CD14-positive monocyte (primary cell): ENCODE measurements around the gene SYNDIG1. TPM values are rescaled to one million over a fixed set of nuclear protein-coding genes. Genes with fewer than 3 reads are reported as not detected.

Source experiments
- DNase-seq, 3 donors: peaks; one replicate each; pipeline ENCODE4 v3.0.0-alpha.2; 2011 to 2022
- H2AFZ ChIP-seq: 2 replicates; pipeline ENCODE4 v1.6.0; 2012; ENCODE audit warnings: mild to moderate bottlenecking, low read depth, low read length, inconsistent platforms; ENCODE audit not compliant: insufficient read depth, poor library complexity, severe bottlenecking
- H3K27ac ChIP-seq, 2 donors: 1 replicate in 1 of 2; 2 replicates in 1 of 2; pipeline ENCODE4 v1.5.1; 2012 to 2013; ENCODE audit warnings: low read length in 2 of 2, control low read depth in 1 of 2, inconsistent platforms in 1 of 2, low read depth in 1 of 2, mild to moderate bottlenecking in 1 of 2
- H3K27me3 ChIP-seq, 2 donors: one replicate each; pipeline versions ENCODE4 v1.6.0 to v1.6.1; 2011 to 2013; ENCODE audit warnings: low read length in 2 of 2; ENCODE audit not compliant: control insufficient read depth in 2 of 2, insufficient read depth in 2 of 2
- H3K36me3 ChIP-seq, 2 donors: replicated peaks in 1 of 2; 1 replicate in 1 of 2; 2 replicates in 1 of 2; pipeline versions ENCODE4 v1.5.1 to v1.6.1; 2012 to 2013; ENCODE audit warnings: low read length in 2 of 2, control low read depth in 1 of 2, inconsistent platforms in 1 of 2, mild to moderate bottlenecking in 1 of 2; ENCODE audit not compliant: insufficient read depth in 2 of 2, control insufficient read depth in 1 of 2
- H3K4me1 ChIP-seq, 2 donors: 1 replicate in 1 of 2; 2 replicates in 1 of 2; pipeline versions ENCODE4 v1.5.1 to v1.6.1; 2012 to 2013; ENCODE audit warnings: low read length in 2 of 2, control low read depth in 1 of 2, inconsistent platforms in 1 of 2, mild to moderate bottlenecking in 1 of 2, moderate library complexity in 1 of 2; ENCODE audit not compliant: insufficient read depth in 2 of 2, control insufficient read depth in 1 of 2
- H3K4me2 ChIP-seq: replicated peaks from 2 replicates; pipeline ENCODE3; 2012; ENCODE audit warnings: low read length, moderate library complexity, mild to moderate bottlenecking; ENCODE audit not compliant: poor library complexity, severe bottlenecking; ENCODE audit errors: extremely low read depth
- H3K4me3 ChIP-seq, 3 experiments: fragments of 200-600 bp in 1 of 3; sonication (generic) in 1 of 3; replicated peaks in 1 of 3; 1 replicate in 2 of 3; 2 replicates in 1 of 3; pipeline ENCODE4 v1.5.1; 2011 to 2013; ENCODE audit warnings: low read length in 3 of 3, mild to moderate bottlenecking in 3 of 3, control low read depth in 2 of 3, low read depth in 2 of 3, inconsistent platforms in 1 of 3, moderate library complexity in 1 of 3
- H3K79me2 ChIP-seq: 2 replicates; pipeline ENCODE4 v1.6.0; 2012; ENCODE audit warnings: mild to moderate bottlenecking, control low read depth, inconsistent platforms, low read length, moderate library complexity; ENCODE audit not compliant: insufficient read depth
- H3K9ac ChIP-seq: 2 replicates; pipeline ENCODE4 v1.6.0; 2017; ENCODE audit warnings: low read length, mild to moderate bottlenecking; ENCODE audit not compliant: insufficient read depth, poor library complexity, severe bottlenecking
- H3K9me3 ChIP-seq, 2 donors: replicated peaks in 1 of 2; 1 replicate in 1 of 2; 2 replicates in 1 of 2; pipeline versions ENCODE4 v1.5.1 to v1.6.1; 2012 to 2013; ENCODE audit warnings: low read length in 2 of 2, control low read depth in 1 of 2; ENCODE audit not compliant: control insufficient read depth in 1 of 2, insufficient read depth in 1 of 2
- H4K20me1 ChIP-seq: 2 replicates; pipeline ENCODE4 v1.6.0; 2012; ENCODE audit warnings: mild to moderate bottlenecking, low read length, control low read depth, moderate library complexity; ENCODE audit not compliant: insufficient read depth
- H3K27ac Mint-ChIP-seq, 7 donors: one replicate each; pipeline ENCODE4 v1.8.0; 2020; ENCODE audit warnings: mild to moderate bottlenecking in 7 of 7, mixed read lengths in 7 of 7, moderate library complexity in 6 of 7, inconsistent platforms in 2 of 7
- H3K27me3 Mint-ChIP-seq, 3 donors: one replicate each; pipeline ENCODE4 v1.8.0; 2021 to 2022; ENCODE audit warnings: low read depth in 3 of 3, mild to moderate bottlenecking in 3 of 3, mixed read lengths in 3 of 3, moderate library complexity in 3 of 3, inconsistent platforms in 1 of 3
- H3K36me3 Mint-ChIP-seq, 2 donors: one replicate each; pipeline ENCODE4 v1.8.0; 2020; ENCODE audit warnings: mixed read lengths in 2 of 2, inconsistent platforms in 1 of 2, mild to moderate bottlenecking in 1 of 2
- H3K4me1 Mint-ChIP-seq: one replicate; pipeline ENCODE4 v1.8.0; 2020; ENCODE audit warnings: mild to moderate bottlenecking, mixed read lengths
- H3K4me3 Mint-ChIP-seq, 2 donors: one replicate each; pipeline ENCODE4 v1.8.0; 2020; ENCODE audit warnings: mild to moderate bottlenecking in 2 of 2, mixed read lengths in 2 of 2, moderate library complexity in 1 of 2
- H3K9me3 Mint-ChIP-seq, 7 donors: one replicate each; pipeline ENCODE4 v1.8.0; 2020 to 2022; ENCODE audit warnings: mixed read lengths in 7 of 7, mild to moderate bottlenecking in 6 of 7, moderate library complexity in 6 of 7, inconsistent platforms in 2 of 7
- WGBS: methylation state at CpG from one replicate; pipeline ENCODE4 v1.1.5; 2013; ENCODE audit warnings: missing lambda C conversion rate; ENCODE audit not compliant: insufficient coverage; 5-methylcytosine and 5-hydroxymethylcytosine counted together
- intact Hi-C, 2 donors: fragments of 100-400 bp; cut with micrococcal nuclease; formaldehyde crosslinking; loops; one replicate each; pipeline versions ENCODE4 v1.15.0 to v1.15.1; 2023
- polyA plus RNA-seq, 3 donors: library from polyadenylated mRNA; depleted of rRNA in 1 of 3; unstranded in 2 of 3; stranded (reverse) in 1 of 3; fragments of 300-500 nt in 2 of 3; fragments of >200 nt in 1 of 3; fragmentation: Illumina TruSeq in 2 of 3; gene quantifications; 1 replicate in 2 of 3; 2 replicates in 1 of 3; pipeline ENCODE4 v1.2.3, GENCODE V29; 2012 to 2021
- TF ChIP-seq, protein P1 (sequence below): fragments of 200-600 bp; IDR thresholded peaks from one replicate; pipeline ENCODE4 v1.8.0; 2022; ENCODE audit warnings: antibody characterized with exemption, mild to moderate bottlenecking

Gene SYNDIG1
- polyA plus RNA-seq, 3 donors: not detected

DNA sequence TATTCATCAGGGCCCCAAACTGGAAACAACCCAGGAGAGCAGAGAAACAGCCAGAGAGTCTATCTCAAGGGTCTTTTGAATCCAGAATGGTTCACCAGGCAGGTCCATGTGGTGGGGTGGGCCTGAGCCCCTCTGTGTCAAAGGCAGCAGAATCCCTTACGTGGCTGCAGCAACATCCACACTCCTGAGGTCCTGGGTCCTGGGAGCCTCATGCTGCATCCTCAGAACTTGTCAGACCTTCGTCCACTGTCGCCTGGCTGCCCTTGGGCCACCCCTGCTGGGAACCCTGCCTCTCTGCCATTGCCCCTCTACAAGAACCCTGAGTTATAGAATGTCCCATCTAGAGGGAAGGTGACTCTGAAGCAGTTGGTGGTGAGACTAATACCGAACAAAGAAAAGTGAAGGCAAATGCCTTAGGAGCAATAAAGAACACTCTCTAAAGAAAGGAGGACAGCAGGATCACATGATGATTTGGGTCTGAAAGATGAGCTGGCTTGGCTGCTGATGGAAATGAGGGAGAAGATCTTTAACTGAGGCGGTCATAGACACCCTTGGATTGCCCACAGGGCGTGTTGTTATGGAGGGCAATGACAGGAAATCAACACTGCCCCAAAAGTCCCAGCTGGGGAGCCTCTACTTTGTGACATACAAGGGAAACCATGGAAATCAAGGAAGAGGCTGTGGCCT lies 161.2 kb downstream of the SYNDIG1 start:
- no peak overlapping the region for H3K4me3 ChIP-seq
- Mint-ChIP-seq H3K27me3 (peaks cover 3 to 9% (median 3%) of the 10 kb centered on the region in 3 donors), H3K4me1 (peaks cover 28% of the 10 kb centered on the region), H3K9me3 (peaks cover 0 to 4% (median 0%) of the 10 kb centered on the region in 7 donors), H3K36me3 (no peaks in the 10 kb centered on the region), H3K27ac (no peak overlapping the region), H3K4me3 (no peak overlapping the region)
- no peaks in the 10 kb centered on the region for H3K36me3 ChIP-seq
- H4K20me1 ChIP-seq: no peaks in the 10 kb centered on the region
- H3K27ac ChIP-seq: no peak overlapping the region
- no peak overlapping the region for H2AFZ ChIP-seq
- no peaks in the 10 kb centered on the region for H3K79me2 ChIP-seq
- peaks cover 9 to 10% of the 10 kb centered on the region in 2 donors for H3K4me1 ChIP-seq
- TF ChIP-seq, protein P1, sequence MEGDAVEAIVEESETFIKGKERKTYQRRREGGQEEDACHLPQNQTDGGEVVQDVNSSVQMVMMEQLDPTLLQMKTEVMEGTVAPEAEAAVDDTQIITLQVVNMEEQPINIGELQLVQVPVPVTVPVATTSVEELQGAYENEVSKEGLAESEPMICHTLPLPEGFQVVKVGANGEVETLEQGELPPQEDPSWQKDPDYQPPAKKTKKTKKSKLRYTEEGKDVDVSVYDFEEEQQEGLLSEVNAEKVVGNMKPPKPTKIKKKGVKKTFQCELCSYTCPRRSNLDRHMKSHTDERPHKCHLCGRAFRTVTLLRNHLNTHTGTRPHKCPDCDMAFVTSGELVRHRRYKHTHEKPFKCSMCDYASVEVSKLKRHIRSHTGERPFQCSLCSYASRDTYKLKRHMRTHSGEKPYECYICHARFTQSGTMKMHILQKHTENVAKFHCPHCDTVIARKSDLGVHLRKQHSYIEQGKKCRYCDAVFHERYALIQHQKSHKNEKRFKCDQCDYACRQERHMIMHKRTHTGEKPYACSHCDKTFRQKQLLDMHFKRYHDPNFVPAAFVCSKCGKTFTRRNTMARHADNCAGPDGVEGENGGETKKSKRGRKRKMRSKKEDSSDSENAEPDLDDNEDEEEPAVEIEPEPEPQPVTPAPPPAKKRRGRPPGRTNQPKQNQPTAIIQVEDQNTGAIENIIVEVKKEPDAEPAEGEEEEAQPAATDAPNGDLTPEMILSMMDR: no peak
- DNase-seq: no peak
- WGBS: 100% methylated on average over 3 of the region's 6 CpGs
- no peak overlapping the region for H3K9ac ChIP-seq
- H3K9me3 ChIP-seq: no peaks in the 10 kb centered on the region
- H3K27me3 ChIP-seq: no peaks in the 10 kb centered on the region
- no peak overlapping the region for H3K4me2 ChIP-seq
- intact Hi-C loops: no loop called here

DNA sequence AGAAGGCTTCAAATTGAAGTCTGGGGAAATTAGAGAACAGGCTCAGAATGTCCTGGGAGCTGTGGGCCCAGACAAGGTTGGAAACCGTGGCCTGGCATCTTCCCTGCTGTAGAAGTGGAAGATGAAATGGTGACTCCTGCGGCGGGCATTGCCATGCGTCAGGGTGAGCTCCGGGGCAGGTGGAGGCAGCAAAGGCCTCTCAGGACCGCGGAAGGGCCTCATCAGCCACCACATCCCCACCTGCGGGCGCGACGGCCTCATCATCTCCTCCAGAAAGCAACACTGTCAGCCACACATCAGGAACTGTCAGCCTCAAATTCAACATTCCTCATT lies 161.7 kb downstream of the SYNDIG1 start:
- intact Hi-C loops: no loop called here
- Histone ChIP-seq H3K27me3 (no peaks in the 10 kb centered on the region), H4K20me1 (no peaks in the 10 kb centered on the region), H3K36me3 (no peaks in the 10 kb centered on the region), H3K27ac (no peak overlapping the region), H3K4me3 (no peak overlapping the region), H2AFZ (no peak overlapping the region), H3K4me2 (no peak overlapping the region), H3K79me2 (no peaks in the 10 kb centered on the region), H3K4me1 (peaks cover 9 to 10% of the 10 kb centered on the region in 2 donors), H3K9ac (no peak overlapping the region), H3K9me3 (no peaks in the 10 kb centered on the region)
- DNase-seq: no peak
- Mint-ChIP-seq H3K9me3 (peaks cover 0 to 3% (median 0%) of the 10 kb centered on the region in 7 donors), H3K4me1 (peaks cover 28% of the 10 kb centered on the region), H3K4me3 (no peak overlapping the region), H3K27ac (no peak overlapping the region), H3K36me3 (no peaks in the 10 kb centered on the region), H3K27me3 (peaks cover 3 to 9% (median 3%) of the 10 kb centered on the region in 3 donors)
- 100% methylated on average over 1 of the region's 11 CpGs for WGBS
- TF ChIP-seq, protein P1: no peak
